Measurements from ENCODE around the gene UBE2L3.
"Not testable (repeated sequence)": the region's sequence is repeated elsewhere in the genome, so short reads cannot be mapped to it uniquely, and the experiment has no call there.

UBE2L3 gene

DNA sequence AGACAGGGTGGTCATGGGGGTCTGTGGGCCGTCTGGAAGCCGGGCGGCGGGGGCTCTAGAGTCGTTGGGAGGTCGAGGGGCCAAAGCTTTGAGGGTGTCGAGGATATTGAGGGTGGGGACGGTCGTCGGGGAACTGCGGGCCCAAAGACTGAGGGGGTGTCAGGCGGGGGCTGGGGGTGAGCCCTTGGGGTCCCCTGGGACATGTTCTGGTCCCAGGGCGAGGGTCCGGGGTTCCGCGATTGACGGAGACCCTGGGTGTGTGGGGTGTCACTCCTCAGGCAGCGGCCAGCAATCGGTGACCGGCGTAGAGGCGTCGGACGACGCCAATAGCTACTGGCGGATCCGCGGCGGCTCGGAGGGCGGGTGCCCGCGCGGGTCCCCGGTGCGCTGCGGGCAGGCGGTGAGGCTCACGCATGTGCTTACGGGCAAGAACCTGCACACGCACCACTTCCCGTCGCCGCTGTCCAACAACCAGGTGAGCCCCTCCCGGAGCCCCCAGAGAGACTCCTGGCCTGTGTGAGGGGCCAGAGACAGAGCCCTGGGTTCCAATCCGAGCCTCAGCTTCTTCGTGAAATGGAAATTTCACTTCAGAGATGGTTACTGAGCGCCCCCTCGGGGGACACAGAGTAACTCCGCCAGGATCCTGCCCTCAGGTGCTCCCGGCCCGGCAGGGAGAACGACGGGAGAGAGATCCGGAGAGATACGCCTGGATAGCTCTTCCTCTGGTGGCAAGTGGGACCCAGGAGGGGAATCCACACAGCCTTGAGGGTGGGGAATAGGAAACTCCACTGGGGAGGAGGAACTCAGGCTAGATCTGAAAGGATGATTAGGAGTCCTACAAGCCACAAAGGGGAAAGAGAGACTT is 75.3 kb downstream of the UBE2L3 start:
- DNase-seq (ENCODE audit: low read depth in 1 of 2, low spot score in 1 of 2) = peak; percentile 36 to 53

DNA sequence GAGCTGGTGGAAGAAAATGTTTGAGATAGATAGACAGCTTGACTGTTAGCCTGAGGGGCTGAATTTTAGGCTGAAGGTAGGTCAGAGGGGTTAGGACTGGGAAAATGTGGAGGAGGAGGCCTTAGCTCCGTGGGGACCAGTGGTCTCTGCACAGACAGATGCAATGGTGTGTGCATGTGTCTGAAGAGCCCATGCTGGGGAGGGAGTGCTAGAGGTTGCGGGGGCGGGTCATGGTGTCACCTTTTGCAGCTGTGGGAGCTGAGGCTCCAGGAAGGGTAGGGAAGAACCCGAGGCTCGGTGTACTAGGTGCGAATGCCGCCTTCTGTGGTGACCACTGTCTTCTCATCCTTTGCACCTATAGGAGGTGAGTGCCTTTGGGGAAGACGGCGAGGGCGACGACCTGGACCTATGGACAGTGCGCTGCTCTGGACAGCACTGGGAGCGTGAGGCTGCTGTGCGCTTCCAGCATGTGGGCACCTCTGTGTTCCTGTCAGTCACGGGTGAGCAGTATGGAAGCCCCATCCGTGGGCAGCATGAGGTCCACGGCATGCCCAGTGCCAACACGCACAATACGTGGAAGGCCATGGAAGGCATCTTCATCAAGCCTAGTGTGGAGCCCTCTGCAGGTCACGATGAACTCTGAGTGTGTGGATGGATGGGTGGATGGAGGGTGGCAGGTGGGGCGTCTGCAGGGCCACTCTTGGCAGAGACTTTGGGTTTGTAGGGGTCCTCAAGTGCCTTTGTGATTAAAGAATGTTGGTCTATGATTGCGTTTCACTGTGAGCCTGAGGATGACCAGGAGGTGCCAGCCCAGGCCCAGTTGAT is 76.2 kb downstream of the UBE2L3 start:
- no peak for DNase-seq (ENCODE audit: low read depth in 1 of 2, low spot score in 1 of 2)

DNA sequence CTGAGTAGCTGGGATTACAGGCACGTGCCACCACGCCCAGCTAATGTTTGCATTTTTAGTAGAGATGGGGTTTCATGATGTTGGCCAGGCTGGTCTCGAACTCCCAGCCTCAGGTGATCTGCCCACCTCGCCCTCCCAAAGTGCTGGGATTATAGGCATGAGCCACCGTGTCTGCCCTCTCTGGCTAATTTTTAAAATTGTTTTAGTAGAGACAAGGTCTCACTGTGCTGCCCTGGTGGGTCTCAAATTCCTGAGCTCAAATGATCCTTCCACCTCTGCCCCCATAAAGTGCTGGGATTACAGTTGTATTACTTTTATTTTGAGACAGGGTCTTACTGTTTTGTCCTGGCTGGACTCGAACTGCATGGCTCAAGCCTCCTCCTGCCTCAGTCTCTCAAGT is 78.0 kb downstream of the UBE2L3 start:
- DNase-seq (ENCODE audit: low read depth in 1 of 2, low spot score in 1 of 2) = not testable (repeated sequence)

DNA sequence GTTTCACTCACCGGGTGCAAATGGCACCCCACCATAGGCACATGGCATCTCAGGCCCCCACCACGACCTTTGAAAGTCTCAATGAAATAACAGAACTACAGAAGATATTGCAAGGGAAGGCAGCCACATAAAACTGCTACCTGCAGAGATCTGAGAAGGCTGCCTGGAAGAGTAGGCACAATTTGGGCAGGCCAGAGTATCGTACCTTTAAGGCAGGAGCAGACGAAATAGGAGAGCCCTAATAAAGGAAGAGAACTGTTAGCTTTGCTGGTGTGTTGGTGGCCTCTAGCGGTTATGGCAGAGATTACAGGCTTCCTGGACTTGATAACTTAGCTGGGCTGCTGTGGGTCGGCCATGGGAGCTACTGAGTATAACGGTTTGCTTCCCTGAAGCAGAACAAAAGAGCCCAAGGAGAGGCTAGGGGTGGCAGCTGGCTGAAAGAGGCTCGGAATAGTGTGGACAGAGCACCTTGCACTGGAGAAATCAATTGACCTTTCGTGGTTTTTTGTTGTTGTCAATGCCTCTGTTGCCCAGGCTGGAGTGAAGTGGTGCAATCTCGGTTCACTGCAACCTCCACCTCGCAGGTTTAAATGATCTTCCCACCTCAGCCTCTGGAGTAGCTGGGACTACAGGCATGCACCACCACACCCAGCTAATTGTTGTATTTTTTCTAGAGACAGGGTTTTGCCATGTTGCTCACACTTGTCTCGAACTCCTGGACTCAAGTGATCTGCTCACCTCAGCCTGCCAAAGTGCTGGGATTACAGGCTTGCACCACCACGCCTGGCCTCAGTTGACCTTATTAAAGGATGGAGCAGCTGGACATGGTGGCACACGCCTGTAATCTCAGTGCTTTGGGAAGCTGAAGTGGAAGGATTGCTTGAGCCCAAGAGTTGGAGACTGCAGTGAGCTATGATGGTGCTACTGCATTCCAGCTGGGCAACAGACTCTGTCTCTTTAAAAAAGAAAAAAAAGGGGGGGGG is 79.4 kb downstream of the UBE2L3 start:
- peak; percentile 45 to 67 for DNase-seq (ENCODE audit: low read depth in 1 of 2, low spot score in 1 of 2)

DNA sequence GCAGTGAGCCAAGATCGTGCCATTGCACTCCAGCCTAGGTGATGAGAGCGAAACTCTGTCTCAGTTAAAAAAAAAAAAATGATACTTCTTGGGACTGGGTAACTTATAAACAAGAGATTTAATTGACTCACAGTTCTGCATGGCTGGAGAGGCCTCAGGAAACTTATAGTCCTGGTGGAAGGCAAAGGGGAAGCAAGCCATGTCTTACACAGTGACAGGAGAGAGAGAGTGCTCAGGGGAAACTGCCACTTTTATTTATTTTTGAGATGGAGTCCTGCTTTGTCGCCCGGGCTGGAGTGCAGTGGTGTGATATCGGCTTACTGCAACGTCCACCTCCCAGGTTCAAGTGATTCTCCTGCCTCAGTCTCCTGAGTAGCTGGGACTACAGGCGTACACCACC is 82.8 kb downstream of the UBE2L3 start:
- DNase-seq (ENCODE audit: low read depth in 1 of 2, low spot score in 1 of 2) = no peak

DNA sequence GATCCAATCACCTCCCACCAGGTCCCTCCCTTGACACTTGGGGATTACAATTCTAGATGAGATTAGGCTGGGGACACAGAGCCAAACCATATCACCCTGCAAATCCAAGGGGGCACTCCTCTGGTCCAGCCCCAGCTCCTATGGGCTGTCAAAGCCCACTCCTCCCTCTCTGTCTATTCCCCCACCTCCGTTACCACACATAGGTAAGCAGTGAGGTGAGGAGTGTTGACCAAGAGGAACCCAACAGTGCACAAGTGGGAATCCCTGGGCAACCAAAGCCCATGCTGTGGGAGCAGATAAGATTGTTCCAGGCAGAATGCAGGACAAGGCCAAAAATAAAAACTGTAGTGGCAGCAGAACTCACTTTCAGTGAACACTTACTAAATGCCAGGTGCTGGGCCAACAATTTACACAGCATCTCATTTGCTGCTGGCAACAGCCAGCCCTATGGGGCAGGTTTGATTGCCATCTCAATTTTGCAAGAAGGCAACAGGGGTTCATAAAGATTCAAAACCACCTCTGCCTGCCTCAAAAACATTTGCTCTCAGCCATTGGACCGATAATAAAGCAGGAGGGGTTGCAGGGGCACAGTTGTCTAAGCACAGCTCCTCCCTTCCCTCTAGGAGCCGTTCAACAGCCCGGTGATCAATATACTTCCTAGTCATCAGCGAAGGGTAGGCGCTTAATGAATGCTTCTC is 83.5 kb downstream of the UBE2L3 start:
- no peak for DNase-seq (ENCODE audit: low read depth in 1 of 2, low spot score in 1 of 2)

DNA sequence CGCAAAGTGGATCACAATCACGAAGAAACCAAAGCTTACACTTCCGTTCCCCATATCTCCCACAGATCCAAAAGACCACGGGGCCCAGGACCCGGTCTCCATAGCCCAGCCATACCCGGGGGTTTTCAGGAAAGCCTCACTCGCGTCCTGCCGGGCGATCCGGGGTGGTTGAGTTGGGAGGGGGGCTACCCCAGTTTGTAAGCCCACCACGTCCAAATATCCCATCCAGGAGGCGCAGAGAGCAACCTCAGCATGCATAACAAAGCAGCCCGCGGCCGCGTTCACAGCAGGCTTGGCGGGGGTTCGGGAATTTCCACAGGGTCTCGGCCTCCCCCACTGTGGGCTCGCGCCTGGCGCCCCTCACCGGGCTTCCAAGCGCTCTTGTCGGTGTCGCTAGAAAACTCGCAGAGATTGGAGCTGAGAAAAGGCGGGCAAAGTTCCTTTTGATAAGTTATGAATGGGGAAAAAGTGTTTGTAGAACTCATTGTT is 84.1 kb downstream of the UBE2L3 start:
- no peak for DNase-seq (ENCODE audit: low read depth in 1 of 2, low spot score in 1 of 2)

DNA sequence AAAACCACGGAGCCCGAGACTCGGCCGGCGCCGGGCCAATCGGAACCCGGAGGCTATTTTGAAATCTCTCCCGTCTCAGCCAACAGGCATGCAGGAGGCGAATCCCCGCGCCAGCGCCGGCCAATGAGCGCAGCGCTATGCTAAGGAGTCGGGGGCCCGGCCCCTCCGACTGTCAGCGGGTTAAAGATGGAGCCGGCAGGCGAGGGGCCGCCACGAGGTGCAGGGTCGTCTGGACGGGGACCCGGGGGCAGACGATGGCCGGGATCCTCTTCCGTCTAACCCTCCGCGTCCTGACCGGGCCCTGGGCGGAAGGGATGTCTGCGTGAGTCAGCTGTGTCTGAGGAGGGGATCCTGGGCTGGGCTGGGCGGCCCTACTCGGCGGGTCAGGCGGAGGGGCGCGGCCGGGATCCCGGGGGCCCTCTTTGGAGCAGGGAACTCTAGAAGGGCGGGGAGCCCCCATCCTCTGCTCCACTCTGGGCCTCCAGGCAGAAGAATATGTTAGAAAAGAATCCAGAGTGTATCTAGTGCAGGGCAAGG is 84.6 kb downstream of the UBE2L3 start:
- DNase-seq (ENCODE audit: low read depth in 1 of 2, low spot score in 1 of 2) = peak; percentile 67 to 80

DNA sequence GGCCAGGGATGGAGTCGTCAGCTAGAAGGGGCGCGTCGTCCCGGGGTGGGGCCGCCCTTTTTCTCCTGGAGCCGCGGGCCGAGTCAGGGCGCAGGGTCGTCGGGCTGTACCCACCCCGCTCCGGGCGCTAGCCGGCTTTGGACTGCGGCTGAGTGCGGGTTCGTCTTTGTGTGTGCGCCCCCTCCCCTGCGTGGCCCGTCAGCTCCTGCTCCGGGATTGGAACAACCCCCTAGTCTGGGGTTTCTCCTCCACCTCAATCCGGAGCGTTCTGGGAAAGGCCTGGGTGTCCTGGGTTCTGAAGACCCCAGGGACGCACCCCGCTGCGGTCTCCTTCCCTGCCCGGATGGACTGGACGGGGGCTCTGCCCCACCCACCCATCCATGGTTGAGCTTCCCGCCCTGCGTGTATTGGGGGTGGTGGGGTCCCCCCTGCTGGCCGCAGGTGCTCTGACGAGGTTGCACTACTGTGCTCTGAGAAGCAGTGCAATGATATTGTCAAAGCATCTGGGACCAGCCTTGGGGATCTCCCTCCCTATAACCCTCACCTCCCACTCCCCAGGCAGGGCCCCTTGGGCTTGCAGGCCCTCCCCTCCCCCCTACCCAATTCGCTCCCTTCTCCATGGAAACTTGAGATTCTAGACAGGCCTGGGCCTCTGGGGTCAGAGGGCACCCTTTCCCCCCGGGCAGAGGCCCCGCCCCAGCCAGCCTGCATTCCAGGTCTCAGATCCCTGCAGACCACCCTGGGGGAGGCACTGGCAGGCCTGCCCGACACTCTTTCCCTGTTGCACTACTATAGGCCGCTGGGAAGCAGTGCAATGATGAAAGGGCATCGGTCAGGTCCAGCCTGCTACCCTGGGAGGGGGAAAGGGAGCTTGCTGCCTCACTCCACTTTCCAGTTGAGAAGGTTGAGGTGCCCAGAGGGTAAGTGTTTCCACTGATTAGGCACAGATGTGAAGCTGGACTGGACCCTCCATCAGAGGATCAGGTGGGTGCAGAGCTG is 85.3 kb downstream of the UBE2L3 start:
- no peak for DNase-seq (ENCODE audit: low read depth in 1 of 2, low spot score in 1 of 2)

DNA sequence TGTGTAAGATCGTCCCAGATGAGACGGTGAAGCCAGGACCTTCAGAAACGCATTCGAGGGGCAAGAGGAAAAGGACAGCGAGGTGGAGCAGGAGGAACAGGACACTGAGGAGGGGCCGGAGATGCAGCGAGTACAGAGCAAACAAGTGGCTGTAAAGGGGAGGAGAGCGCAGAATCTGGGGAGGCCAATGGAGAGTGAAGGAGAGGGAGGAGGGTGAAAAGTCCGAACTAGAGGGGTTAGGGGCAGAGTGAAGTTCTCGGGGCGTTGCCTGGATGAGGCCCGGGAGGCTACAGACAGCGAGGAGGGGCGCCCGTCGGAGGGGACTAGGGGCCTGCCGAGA is 89.5 kb downstream of the UBE2L3 start:
- no peak for DNase-seq (ENCODE audit: low read depth in 1 of 2, low spot score in 1 of 2)

DNA sequence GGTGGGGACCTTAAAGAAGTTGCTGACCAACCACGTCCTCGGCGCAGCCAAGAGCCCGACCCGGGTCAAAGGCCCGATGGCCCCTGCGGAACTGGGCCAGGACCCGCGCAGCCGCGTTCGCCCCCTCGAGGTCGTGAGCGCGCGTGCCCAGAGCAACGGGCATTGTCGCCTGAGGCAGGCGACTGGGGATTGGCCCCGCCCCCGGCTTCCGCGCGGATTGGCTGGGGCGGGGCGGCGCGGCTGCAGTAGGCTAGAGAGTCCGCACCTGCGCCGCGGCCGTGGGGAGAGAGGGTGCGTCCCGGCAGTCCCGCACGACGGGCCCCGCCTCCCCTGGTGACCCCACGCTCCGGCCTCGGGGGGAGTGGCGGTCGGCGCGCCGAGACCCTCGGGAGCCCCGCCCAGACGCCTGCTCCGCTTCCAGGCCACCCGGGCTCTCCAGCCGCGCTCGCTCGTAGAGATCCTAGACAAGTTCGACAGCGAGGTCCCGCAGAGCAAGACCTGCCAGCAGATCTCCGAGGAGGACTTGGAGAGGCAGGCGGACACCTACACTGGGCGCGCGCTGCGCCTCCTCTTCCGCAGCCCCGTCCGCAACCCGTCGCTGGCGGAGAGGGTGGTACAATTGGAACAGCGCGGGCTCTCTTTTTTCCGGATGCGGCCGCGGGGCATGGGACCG is 90.0 kb downstream of the UBE2L3 start:
- peak; percentile 51 to 62 for DNase-seq (ENCODE audit: low read depth in 1 of 2, low spot score in 1 of 2)

DNA sequence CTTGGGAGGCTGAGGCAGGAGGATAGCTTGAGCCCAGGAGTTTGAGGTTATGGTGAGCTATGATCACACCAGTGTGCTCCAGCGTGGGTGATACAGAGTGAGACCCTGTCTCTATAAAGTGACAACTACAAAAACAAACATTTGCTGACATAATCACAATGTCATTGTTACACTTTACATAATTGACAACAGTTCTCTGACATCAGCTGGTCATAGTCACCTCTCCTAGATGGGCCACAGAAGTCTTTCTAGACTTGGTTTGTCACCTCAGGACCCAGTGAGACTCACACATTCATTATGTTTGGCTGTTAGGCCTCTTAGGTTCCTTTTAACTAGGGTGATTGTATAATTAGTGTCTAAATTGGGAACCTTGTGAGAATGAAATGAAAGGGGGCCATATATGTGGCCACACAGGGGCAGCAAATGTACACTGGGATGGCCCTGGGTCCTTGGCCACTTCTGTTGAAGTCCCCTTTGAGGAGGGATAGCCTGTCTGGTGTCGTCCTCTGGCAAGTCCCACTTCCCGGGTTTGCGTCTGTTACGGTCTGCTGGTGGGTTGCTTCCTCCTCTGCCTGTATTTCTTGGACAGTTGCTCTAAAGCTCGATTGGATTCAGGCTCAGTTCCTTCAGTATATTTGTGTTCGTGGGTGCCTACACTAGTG is 92.5 kb downstream of the UBE2L3 start:
- no peak for DNase-seq (ENCODE audit: low read depth in 1 of 2, low spot score in 1 of 2)

DNA sequence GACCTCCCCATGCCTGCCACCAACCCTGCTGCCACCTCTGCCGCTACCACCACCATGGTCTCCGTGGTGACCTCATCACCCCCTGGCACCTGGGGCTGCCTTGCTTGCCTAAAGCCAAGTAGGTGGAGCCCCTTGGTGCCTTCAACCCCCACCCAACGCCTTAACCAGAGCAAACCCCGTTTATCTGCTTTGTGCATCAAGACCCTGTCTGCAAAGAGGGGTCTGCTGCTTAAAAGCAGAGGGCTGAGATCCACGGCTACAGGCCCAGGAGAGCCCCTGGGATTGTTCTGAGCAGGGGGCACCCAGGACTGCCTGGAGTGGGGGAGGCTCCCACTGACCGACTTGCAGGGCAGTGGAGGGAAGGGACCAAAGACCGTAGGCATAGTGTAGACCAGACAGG is 93.4 kb downstream of the UBE2L3 start:
- no peak for DNase-seq (ENCODE audit: low read depth in 1 of 2, low spot score in 1 of 2)

DNA sequence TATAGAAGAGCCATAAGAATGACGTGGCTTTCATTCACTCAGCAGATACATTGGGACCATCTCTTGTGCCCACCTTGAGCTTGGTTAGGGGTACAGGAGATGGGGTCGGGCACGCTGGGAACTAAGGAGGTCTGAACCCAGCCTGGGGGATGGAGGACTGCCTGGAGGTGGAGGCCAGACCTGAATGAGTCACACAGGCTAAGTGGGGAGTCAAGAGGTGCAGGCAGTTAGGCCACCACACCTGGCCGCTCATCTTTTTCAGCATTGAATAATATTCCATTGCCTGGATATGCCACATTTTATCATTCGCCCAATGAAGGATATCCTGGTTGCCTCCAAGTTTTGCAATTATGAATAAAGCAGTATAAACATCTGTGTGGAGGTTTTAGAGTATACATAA is 94.5 kb downstream of the UBE2L3 start:
- DNase-seq (ENCODE audit: low read depth in 1 of 2, low spot score in 1 of 2) = no peak

DNA sequence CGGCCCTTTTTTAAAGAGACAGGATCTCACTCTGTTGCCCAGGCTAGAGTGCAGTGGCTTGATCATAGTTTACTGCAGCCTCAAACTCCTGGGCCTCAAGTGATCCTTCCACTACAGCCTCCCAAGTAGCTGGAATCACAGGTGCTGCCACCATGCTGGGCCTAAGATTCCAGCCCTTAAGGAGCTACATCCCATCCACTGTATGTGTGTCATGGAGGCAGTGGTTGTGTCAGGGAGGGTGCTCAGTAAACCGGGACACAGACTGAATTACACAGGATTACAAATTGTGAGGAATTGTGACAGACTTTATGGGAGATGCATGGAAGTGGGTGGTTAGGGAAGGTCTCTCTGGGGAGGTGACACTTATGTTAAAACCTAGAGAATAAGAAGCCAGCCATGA is 96.2 kb downstream of the UBE2L3 start:
- DNase-seq (ENCODE audit: low read depth in 1 of 2, low spot score in 1 of 2) = no peak

DNA sequence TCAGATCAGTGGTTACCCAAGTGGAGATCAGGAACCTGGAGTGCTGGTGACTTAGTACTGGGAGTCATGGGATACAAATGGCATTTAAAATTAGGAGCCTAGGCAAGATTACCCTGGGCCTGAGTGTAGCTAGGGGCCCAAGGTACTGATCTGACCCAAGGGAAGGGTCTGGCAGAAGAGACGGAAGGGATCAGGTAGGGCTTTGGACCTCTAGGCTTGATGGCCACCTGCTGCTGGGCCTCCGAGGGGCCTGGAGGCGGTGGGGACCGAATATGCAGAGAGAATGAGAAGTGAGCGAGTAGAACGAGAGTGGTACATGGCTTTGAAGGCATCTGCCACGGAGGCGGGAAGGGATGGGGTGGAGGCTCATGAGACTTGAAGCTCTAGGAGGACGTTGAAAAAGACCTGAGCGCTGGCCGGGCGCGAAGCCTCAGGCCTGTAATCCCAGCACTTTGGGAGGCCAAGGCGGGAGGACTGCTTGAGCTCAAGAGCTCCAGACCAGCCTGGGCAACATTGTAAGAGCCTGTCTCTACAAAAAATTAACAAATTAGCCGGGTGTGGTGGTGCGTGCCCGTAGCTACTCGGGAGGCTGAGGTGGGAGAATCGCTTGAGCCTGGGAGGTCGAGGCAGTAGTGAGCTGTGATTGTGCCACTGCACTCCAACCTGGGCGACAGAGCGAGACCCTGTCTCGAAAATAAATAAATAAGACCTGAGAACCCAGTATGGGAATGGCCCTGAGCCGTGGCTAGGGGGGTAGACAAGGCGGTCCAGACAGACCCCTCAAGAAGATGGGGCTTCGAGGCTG is 97.7 kb downstream of the UBE2L3 start:
- no peak for DNase-seq (ENCODE audit: low read depth in 1 of 2, low spot score in 1 of 2)

DNA sequence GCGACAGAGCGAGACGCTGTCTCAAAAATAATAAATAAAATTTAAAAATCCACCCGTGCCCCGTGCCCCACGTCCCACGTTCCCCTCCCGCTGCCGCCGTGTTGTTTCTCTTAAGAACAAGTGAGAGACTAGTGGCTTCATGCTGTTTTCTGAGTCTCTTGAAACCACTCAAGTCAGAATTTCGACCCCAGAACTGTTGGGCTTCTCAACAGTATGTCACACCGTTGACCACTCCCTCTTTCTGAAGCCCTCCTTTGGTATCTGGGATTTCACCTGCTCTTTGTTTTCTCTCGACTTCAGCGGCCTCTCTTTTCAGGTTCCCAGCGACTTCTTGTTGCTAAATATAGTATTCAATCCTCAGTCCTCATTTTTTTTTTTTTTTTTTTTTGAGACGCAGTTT is 99.3 kb downstream of the UBE2L3 start:
- DNase-seq (ENCODE audit: low read depth in 1 of 2, low spot score in 1 of 2) = no peak

All from activated CD4-positive, alpha-beta T cell treated with anti-CD3 and anti-CD28 coated beads, Interleukin-2, amount 50 U/mL, for 24 hours (primary cell).